OCI-LY7 (cell line): ENCODE data around the gene SPTLC1.

Experiments
- CTCF ChIP-seq: fragments of 200-600 bp; sonication (generic); conservative IDR thresholded peaks from 2 replicates; pipeline ENCODE4 v1.5.1; 2014; ENCODE audit warnings: mild to moderate bottlenecking, antibody characterized with exemption, low read length, moderate library complexity, mixed read lengths
- EZH2phosphoT487 ChIP-seq: fragments of 200-600 bp; sonication (generic); IDR thresholded peaks from 2 replicates; pipeline ENCODE4 v1.6.1; 2018; ENCODE audit warnings: low read depth, borderline replicate concordance, mild to moderate bottlenecking, mixed run types, antibody characterized with exemption, low read length, moderate library complexity, mixed read lengths

- TF ChIP-seq CTCF (no peak), EZH2phosphoT487 (no peak)
Observed at GRCh38 chr9:92094655-92095054, 20.6 kb downstream of the SPTLC1 start.
